ENCODE measurements around the gene TNIP2. TPM values are rescaled to one million over a fixed set of nuclear protein-coding genes. Genes with fewer than 3 reads are reported as not detected.
A peak's percentile ranks its signal among the peaks of the same experiment; 100 is the strongest.

Gene TNIP2
- total and polyA plus RNA-seq, 2 of the 13 experiments (the other 11 are each of a cell fraction or from before 2014, with no cell fraction given): 25.6 to 38.0 TPM

DNA sequence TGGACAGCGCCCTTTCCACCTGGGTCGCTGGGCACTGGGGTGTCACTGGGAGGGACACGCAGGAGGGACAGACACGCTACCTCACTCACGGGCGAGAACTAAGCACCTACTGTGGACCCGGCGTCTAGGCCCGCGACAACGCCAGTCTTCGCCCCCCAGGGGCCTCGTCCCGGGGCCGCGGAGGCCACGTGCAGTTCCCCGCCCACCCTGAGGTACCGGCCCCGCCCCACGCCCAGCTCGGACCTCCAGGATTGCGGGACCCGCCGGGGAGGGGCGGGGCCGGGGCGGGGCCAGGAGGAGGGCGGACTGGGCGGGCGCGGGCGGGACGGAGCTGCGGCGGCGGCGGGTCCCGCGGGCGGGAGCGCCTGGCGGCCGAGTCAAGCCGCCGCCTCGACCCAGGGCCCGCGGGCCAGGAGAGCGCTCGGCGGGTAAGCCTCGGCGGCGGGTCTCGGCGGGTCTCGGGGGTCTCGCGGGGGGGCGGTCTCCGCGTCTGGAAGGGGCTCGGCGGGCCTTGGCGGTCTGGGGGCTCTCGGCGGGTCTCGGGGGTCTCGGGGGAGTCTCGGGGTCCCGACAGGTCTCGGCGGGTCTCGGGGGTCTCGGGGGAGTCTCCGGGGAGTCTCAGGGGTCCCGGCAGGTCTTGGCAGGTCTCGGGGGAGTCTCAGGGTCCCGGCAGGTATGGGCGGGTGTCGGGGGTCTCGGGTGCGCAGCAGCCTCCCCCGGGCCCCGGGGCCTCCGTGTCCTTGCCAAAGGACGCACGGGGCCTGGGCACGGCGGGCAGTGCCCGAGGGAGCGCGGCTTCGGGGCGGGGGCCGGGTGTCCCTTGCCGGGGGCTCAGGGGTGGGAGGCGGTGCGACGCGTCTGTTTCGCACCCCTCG, 36.8 kb upstream of the TNIP2 start, which contains the start of gene SH3BP2 (continued):
- TF ChIP-seq MIXL1 (CRISPR knock-in tag; IDR thresholded peaks at IDR 0.05) (peak; percentile 58; the same call in 1 of the 2 replicates), HNF4A (CRISPR knock-in tag; IDR thresholded peaks at IDR 0.05) (0 out of 2 replicates have a peak, but pooled peaks have one; percentile 12), ZNF496 (CRISPR knock-in tag; IDR thresholded peaks at IDR 0.05; ENCODE audit: insufficient replicate concordance) (no peak), ZSCAN21 (CRISPR knock-in tag; IDR thresholded peaks at IDR 0.05; ENCODE audit: borderline replicate concordance) (peak; percentile 57; the same call in 1 of the 2 replicates), PHF8 (CRISPR knock-in tag; IDR thresholded peaks at IDR 0.05) (peak; percentile 42; the same call in 1 of the 2 replicates), ARNT (IDR thresholded peaks at IDR 0.05) (no peak), TGIF2 (CRISPR knock-in tag; IDR thresholded peaks at IDR 0.05) (no peak), SATB2 (CRISPR knock-in tag; IDR thresholded peaks at IDR 0.05) (peak; percentile 82; the same call in 1 of the 2 replicates), PHF20 (CRISPR knock-in tag; IDR thresholded peaks at IDR 0.05) (no peak), MTF2 (CRISPR knock-in tag; IDR thresholded peaks at IDR 0.05; ENCODE audit: borderline replicate concordance) (no peak), ZNF768 (CRISPR knock-in tag; IDR thresholded peaks at IDR 0.05) (peak; percentile 36; the same call in 1 of the 2 replicates), ISX (CRISPR knock-in tag; conservative IDR thresholded peaks at IDR 0.05) (0 out of 2 replicates have a peak, but pooled peaks have one; percentile 29), MZF1 (CRISPR knock-in tag; IDR thresholded peaks at IDR 0.05; ENCODE audit: borderline replicate concordance) (no peak), ZNF12 (CRISPR knock-in tag; IDR thresholded peaks at IDR 0.05) (no peak), ZNF709 (CRISPR knock-in tag; IDR thresholded peaks at IDR 0.05) (0 out of 2 replicates have a peak, but pooled peaks have one; percentile 25), ZNF207 (IDR thresholded peaks at IDR 0.05; ENCODE audit: borderline replicate concordance) (no peak), KAT8 (CRISPR knock-in tag; IDR thresholded peaks at IDR 0.05) (peak; percentile 31; the same call in 1 of the 2 replicates), NAIF1 (CRISPR knock-in tag; IDR thresholded peaks at IDR 0.05; ENCODE audit: borderline replicate concordance) (no peak)
- TF ChIP-seq, protein P1, sequence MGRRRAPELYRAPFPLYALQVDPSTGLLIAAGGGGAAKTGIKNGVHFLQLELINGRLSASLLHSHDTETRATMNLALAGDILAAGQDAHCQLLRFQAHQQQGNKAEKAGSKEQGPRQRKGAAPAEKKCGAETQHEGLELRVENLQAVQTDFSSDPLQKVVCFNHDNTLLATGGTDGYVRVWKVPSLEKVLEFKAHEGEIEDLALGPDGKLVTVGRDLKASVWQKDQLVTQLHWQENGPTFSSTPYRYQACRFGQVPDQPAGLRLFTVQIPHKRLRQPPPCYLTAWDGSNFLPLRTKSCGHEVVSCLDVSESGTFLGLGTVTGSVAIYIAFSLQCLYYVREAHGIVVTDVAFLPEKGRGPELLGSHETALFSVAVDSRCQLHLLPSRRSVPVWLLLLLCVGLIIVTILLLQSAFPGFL (CRISPR knock-in tag; IDR thresholded peaks at IDR 0.05): no peak
- TF ChIP-seq, protein P2, sequence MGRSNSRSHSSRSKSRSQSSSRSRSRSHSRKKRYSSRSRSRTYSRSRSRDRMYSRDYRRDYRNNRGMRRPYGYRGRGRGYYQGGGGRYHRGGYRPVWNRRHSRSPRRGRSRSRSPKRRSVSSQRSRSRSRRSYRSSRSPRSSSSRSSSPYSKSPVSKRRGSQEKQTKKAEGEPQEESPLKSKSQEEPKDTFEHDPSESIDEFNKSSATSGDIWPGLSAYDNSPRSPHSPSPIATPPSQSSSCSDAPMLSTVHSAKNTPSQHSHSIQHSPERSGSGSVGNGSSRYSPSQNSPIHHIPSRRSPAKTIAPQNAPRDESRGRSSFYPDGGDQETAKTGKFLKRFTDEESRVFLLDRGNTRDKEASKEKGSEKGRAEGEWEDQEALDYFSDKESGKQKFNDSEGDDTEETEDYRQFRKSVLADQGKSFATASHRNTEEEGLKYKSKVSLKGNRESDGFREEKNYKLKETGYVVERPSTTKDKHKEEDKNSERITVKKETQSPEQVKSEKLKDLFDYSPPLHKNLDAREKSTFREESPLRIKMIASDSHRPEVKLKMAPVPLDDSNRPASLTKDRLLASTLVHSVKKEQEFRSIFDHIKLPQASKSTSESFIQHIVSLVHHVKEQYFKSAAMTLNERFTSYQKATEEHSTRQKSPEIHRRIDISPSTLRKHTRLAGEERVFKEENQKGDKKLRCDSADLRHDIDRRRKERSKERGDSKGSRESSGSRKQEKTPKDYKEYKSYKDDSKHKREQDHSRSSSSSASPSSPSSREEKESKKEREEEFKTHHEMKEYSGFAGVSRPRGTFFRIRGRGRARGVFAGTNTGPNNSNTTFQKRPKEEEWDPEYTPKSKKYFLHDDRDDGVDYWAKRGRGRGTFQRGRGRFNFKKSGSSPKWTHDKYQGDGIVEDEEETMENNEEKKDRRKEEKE (IDR thresholded peaks at IDR 0.05): no peak
- TF ChIP-seq, protein P3, sequence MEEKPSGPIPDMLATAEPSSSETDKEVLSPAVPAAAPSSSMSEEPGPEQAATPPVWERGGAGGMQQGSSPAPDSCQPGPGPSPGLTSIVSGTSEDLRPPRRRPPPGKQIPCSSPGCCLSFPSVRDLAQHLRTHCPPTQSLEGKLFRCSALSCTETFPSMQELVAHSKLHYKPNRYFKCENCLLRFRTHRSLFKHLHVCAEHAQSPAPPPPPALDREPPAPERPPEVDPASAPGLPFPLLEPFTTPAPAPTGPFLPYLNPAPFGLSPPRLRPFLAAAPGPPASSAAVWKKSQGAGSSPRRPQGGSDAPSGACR (CRISPR knock-in tag; IDR thresholded peaks at IDR 0.05): 0 out of 2 replicates have a peak, but pooled peaks have one; percentile 49
